Fibroblast of pulmonary artery (primary cell): ENCODE results near the gene INSRR.
A peak's percentile ranks its signal among the peaks of the same experiment; 100 is the strongest.

Experiments used
- DNase-seq: peaks from one replicate; pipeline ENCODE4 v3.0.0-alpha.2; 2010; ENCODE audit warnings: low read depth
- H3K4me3 ChIP-seq: replicated peaks from 2 replicates; pipeline ENCODE4 v1.5.1; 2011; ENCODE audit warnings: low read depth, mild to moderate bottlenecking, control low read depth, low read length, moderate library complexity
- TF ChIP-seq, protein P1 (sequence below): IDR thresholded peaks from 2 replicates; pipeline ENCODE4 v1.5.1; 2011; ENCODE audit warnings: mild to moderate bottlenecking, control low read depth, low read length, inconsistent platforms; ENCODE audit errors: missing control alignments

Gene INSRR

DNA sequence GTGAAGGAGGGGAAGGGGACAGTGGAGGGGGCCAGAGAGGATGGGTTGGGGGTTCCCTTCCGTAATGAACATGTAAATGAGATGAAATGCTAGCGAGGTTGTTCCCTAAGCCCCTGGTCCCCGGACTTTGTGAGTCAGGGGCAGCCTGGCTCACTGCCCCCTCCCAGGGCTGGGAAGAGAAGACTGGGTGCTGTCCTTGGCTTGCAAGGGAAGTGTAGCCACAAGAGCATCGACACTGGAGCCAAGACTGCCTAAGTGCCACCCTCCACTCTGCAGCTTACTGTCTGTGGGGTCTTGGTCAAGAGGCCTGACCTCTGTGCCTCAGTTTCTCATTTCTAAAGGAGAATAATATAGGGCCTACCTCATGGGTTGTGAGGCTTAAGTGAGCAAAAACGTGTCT, 35.1 kb upstream of the INSRR start:
- DNase-seq: no peak
- TF ChIP-seq, protein P1, sequence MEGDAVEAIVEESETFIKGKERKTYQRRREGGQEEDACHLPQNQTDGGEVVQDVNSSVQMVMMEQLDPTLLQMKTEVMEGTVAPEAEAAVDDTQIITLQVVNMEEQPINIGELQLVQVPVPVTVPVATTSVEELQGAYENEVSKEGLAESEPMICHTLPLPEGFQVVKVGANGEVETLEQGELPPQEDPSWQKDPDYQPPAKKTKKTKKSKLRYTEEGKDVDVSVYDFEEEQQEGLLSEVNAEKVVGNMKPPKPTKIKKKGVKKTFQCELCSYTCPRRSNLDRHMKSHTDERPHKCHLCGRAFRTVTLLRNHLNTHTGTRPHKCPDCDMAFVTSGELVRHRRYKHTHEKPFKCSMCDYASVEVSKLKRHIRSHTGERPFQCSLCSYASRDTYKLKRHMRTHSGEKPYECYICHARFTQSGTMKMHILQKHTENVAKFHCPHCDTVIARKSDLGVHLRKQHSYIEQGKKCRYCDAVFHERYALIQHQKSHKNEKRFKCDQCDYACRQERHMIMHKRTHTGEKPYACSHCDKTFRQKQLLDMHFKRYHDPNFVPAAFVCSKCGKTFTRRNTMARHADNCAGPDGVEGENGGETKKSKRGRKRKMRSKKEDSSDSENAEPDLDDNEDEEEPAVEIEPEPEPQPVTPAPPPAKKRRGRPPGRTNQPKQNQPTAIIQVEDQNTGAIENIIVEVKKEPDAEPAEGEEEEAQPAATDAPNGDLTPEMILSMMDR: no peak
- peak overlapping the region; percentile 63 for H3K4me3 ChIP-seq

DNA sequence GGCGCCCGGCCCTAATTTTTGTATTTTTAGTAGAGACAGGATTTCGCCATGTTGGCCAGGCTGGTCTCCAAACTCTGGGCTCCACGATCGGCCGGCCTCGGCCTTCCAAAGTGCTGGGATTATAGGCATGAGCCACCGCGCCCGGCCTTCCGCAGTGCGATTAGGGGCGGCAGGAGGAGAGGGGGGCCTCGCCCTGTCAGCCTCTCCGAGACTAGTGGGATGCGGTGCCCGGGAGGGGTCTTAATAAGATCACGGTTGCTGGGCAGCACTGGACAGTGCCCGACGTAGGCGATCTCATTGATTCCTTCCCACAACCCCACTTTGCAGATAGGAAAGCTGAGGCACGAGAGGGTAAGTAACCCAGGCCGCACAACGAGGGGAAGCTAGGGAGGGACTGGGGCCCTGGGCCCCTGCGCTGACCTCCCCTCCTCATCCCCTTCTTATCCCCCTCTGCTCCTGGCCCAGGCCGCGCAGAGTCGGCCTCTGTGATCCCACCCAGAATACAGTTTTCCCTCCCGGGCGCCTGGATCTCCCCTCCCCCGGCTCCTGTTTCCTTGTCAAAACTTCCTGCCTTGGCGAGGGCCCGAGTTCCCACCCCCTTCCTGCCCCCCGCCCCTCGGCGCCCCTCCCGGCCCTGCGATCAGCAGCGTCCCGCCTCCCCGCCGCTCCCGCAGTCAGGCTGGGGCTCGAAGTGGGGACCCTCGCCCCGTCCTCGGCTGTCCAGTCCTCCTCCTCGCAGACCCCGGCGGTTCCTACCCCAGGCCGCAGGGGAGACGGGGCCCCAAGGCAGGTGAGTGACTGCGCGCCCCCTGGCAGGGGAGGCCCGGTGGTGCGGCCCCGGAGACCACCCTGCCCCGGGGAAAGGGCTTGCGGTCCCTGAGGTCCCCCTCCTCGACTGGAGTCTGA, 34.4 kb upstream of the INSRR start, which contains the start of gene PEAR1:
Gene PEAR1 (plus strand): TSS at position 671 of the 906 bp plus-strand sequence. CDS start 10,209 bp downstream, outside the sequence.
- H3K4me3 ChIP-seq: peak within 1 kb of the TSS; percentile 63
- peak; percentile 53 for DNase-seq
- TF ChIP-seq, protein P1: no peak

DNA sequence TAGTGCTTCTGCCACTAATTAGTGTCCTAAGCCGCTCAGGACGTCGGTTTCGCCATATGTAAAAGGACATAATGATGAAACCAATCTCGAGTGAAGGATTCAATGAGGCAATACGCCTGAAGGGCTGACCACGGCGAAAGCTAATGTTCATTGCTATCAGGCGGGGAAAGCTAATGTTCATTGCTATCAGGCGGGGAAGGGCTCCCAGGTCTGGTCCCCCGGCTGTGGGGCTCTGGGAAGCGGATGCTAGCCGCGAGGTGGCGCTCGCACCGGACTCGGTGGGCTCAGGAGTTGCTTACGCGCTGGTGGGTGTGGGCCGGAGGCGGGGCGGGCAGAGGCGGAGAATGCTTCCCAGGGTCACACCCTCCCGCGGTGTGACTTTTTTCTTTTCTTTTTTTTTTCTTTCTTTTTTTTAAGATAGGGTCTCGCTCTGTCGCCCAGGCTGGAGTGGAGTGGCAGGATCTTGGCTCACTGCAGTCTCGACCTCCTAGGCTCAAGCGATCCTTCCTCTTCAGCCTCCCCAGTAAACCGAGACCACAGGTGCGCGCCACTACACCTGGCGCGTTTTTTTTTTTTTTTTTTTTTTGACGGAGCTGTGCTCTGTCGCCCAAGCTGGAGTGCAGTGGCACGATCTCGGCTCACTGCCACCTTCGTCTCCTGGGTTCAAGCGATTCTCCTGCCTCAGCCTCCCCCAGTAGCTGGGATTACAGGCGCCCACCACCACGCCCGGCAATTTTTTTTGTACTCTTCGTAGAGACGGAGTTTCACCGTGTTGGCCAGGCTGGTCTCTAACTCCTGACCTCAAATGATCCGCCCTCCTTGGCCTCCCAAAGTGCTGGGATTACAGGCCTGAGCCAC, 33.5 kb upstream of the INSRR start:
- H3K4me3 ChIP-seq: peak overlapping the region; percentile 38
- TF ChIP-seq, protein P1: peak; percentile 80
- DNase-seq: peak; percentile 92

DNA sequence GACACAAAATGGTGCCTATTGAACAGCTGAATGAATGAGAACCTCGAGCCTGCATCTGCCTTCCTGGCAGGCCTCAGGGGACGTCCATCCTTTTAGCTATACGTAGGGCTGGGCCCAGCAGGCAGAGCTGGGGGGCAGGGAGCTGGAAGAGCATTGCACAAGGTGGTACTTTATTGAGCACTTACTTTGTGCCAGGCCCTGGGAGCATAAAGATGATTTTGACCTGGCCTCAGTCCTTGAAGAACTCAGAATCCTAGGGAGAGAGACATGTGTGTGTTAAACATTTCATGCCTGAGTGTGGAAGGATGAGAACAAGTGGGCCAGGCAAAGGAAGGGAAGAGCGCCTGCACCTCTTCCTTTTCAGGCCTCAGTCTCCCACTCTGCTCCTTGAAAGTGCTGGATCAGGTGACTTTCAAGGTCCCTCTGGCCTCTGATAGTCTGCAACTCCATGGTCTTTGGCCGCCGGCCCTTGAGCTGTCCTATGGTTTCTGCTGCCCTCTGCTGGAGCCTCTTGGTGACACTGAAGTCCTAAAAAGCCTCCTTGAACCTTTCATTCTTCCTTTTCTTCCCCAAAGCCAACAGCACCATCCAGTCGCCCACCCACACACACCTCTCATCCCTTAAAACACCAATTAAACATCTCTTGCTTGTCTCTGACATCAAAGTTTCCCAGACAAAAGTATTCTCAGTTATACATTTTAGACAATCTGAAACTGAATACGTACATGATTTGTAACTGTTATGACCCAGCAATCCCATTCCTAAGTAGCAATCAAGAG, 31.1 kb upstream of the INSRR start:
- TF ChIP-seq, protein P1: peak; percentile 90

DNA sequence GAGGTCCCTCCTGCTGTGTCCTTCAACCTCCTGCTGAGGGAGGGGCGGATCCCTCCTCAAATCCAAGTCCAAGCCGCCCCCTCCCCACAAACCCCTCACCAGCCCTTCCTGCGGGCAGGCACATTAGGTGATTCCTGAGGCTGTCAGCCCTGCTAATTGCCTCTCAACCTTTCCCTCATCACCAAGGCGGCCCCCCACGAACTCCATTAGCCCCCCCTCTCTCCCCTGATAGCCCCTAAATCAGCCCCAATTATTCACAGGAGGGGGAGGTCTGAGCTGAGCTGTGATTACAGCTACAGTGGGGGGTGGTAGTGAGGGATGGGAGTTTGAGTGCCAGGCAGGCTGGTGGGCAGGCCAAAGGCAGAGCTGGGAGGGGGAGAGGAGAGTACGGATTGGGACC, 28.8 kb upstream of the INSRR start:
- no peak for DNase-seq
- TF ChIP-seq, protein P1: no peak
- no peak overlapping the region for H3K4me3 ChIP-seq

More for the DNA sequence above, 31.1 kb upstream of the INSRR start:
- H3K4me3 ChIP-seq: no peak overlapping the region
- peak; percentile 86 for DNase-seq

DNA sequence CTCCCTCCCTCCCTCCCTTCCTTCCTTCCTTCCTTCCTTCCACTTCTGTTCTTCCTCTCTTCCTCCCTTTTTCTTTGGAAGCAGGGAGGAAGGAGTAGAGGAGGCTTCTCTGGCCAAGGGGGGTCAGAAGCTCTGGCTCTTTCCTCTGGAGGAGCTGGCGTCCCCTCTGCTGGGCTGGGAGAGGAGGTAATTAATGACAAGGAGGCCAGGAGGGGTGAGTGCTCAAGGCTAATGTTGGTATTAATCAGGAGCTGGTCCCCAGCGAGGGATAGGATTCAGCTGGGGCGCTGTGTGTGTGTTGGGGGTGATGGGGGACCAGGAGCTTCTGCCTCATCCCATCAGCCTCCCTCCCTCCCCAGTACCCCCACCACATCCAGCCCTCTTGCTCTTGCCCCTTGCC, 28.4 kb upstream of the INSRR start:
- DNase-seq: no peak
- TF ChIP-seq, protein P1: no peak
- no peak overlapping the region for H3K4me3 ChIP-seq
